GM19043 (cell line): ENCODE results near the gene SCAMP4.
A peak's percentile ranks its signal among the peaks of the same experiment; 100 is the strongest.
"Not testable (repeated sequence)": the region's sequence is repeated elsewhere in the genome, so short reads cannot be mapped to it uniquely, and the experiment has no call there.

Experiments
- ATAC-seq: cut with Tn5 transposase; IDR thresholded peaks from one replicate; pipeline ENCODE4 v1.9.1; 2021; ENCODE audit warnings: low read depth; ENCODE audit not compliant: unreplicated experiment

Gene SCAMP4

GRCh38 chr19:1882089-1882785 lies 23.0 kb upstream of the SCAMP4 start:
- ATAC-seq = no peak

GRCh38 chr19:1882786-1883692 lies 22.2 kb upstream of the SCAMP4 start:
- ATAC-seq = no peak

GRCh38 chr19:1883784-1884183 lies 21.4 kb upstream of the SCAMP4 start:
- ATAC-seq = no peak

GRCh38 chr19:1884291-1884718 lies 20.9 kb upstream of the SCAMP4 start:
- no peak for ATAC-seq

GRCh38 chr19:1884719-1885334 lies 20.4 kb upstream of the SCAMP4 start:
- ATAC-seq = no peak

- ATAC-seq = peak; percentile 87
Measured at GRCh38 chr19:1885398-1886119, 19.6 kb upstream of the SCAMP4 start, which contains the start of gene ABHD17A. TSS of gene ABHD17A (minus strand) at chr19:1885496. CDS start at chr19:1881566, 3,930 bp downstream.

- not testable (repeated sequence) for ATAC-seq
Measured at GRCh38 chr19:1886360-1886759, 18.8 kb upstream of the SCAMP4 start.

GRCh38 chr19:1888385-1888784 lies 16.8 kb upstream of the SCAMP4 start:
- no peak for ATAC-seq

GRCh38 chr19:1889907-1890306 lies 15.3 kb upstream of the SCAMP4 start:
- no peak for ATAC-seq

GRCh38 chr19:1893791-1894190 lies 11.4 kb upstream of the SCAMP4 start:
- no peak for ATAC-seq

GRCh38 chr19:1896508-1896907 lies 8.7 kb upstream of the SCAMP4 start:
- ATAC-seq = no peak

GRCh38 chr19:1901940-1902404 lies 3.2 kb upstream of the SCAMP4 start:
- no peak for ATAC-seq

GRCh38 chr19:1902923-1903322 lies 2.3 kb upstream of the SCAMP4 start:
- ATAC-seq = no peak

GRCh38 chr19:1904860-1905109 lies 414 bp upstream of the SCAMP4 start:
- ATAC-seq = no peak

- no peak for ATAC-seq
Measured at GRCh38 chr19:1905863-1906375, 720 bp downstream of the SCAMP4 start.

GRCh38 chr19:1906985-1907562 lies 1.9 kb downstream of the SCAMP4 start:
- no peak for ATAC-seq

- no peak for ATAC-seq
Measured at GRCh38 chr19:1907563-1908363, 2.6 kb downstream of the SCAMP4 start.

GRCh38 chr19:1908364-1908678 lies 3.1 kb downstream of the SCAMP4 start:
- no peak for ATAC-seq

GRCh38 chr19:1909761-1910080 lies 4.5 kb downstream of the SCAMP4 start:
- ATAC-seq = no peak

- ATAC-seq = no peak
Measured at GRCh38 chr19:1910177-1910576, 5.0 kb downstream of the SCAMP4 start.
